NCI-H524 (cell line): ENCODE data around the gene MTCH2.
"Not testable (repeated sequence)": the region's sequence is repeated elsewhere in the genome, so short reads cannot be mapped to it uniquely, and the experiment has no call there.

Experiments used
- DNase-seq, 2 experiments: peaks; one replicate each; lab custom pipeline; 2025; lab: John Stamatoyannopoulos, UW

MTCH2 gene

GRCh38 chr11:47642099-47642855, at the start of gene MTCH2:
MTCH2 (minus strand) TSS chr11:47642559; CDS start chr11:47642465, 94 bp downstream.
- DNase-seq, result peak; percentile 93

DNA sequence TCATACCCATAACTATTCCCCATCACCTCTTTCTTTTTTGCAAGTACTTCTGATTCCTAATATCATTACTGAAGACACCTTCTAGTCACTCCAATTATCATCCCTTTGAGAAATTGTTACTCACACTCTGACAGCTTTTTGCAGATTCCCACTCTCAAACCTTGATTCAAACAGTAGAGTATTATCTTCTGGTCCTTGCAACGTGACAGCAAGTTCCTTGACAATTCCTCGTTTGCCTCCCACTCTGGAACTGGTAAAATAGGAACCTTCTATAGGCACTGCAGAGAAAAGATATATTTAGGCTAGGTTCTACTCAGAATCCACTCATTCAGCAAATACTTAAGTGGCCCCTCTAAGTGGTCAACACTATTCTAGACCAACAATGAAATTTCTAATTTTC, 49.6 kb upstream of the MTCH2 start:
- DNase-seq, result no peak

GRCh38 chr11:47689480-47689879, 47.1 kb upstream of the MTCH2 start:
- no peak for DNase-seq

- no peak for DNase-seq
Measured at GRCh38 chr11:47688991-47689390, 46.6 kb upstream of the MTCH2 start.

DNA sequence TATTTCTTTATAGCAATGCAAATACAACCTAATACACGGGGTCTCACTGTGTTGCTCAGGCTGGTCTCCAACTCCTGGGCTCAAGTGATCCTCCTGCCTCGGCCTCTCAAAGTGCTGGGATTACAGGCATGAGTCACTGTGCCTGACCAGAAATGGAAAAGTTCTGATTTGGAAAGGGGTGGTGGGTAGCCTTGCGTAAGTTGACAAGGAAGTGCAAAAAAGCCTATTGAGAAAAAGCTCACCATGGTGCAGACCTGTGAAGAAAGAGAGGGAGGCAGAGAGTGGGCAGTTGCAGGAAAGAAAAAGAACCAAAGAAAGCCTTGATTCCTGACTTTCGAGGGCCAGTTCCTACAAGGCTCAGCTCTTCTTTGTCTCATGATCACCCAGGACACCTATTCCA, 45.8 kb upstream of the MTCH2 start:
- DNase-seq, result no peak

DNA sequence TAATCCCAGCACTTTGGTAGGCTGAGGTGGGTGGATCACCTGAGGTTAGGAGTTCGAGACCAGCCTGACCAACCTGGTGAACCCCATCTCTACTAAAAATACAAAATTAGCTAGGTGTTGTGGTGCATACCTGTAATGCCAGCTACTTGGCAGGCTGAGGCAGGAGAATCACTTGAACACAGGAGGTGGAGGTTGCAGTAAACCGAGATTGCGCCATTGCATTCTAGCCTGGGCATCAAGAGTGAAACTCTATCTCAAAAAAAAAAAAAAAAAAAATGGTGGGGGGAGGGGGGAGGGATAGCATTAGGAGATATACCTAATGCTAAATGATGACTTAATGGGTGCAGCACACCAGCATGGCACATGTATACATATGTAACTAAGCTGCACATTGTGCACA, 44.3 kb upstream of the MTCH2 start:
- not testable (repeated sequence) for DNase-seq

DNA sequence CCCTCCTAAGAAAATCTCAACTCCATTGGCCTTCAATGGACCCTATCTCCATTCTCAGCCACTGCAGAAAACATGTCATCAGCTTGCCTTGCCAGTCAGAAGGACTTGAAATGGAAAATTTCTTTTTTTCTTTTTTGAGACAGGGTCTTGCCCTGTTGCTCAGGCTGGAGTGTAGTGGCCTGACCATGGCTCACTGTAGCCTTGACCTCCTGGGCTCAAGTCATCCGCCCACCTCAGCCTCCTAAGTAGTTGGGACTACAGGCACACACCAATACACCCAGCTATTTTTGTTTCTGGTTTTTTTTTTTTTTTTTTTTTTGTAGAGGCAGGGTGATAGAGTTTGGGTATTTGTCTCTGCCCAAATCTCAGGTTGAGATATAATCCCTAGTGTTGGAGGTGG, 43.8 kb upstream of the MTCH2 start:
- DNase-seq, result no peak

DNA sequence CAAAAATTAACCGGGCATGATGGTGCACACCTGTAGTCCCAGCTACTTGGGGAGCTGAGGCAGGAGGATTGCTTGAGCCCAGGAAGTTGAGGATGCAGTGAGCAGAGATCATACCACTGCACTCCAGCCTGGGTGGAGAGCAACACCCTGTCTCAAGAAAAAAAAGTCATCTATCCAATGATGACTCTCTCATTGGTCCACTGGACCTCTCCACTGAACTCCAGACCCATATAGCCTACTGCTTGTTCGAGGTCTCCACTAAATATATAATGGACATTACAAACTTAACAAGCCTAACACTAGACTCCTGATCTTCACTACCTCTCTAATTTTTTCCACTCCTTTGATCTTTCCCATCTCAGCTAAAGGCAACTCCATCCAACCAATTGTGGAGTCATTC, 33.5 kb upstream of the MTCH2 start:
- DNase-seq, result no peak

- DNase-seq, result no peak
Measured at GRCh38 chr11:47672283-47672730, 29.9 kb upstream of the MTCH2 start.

DNA sequence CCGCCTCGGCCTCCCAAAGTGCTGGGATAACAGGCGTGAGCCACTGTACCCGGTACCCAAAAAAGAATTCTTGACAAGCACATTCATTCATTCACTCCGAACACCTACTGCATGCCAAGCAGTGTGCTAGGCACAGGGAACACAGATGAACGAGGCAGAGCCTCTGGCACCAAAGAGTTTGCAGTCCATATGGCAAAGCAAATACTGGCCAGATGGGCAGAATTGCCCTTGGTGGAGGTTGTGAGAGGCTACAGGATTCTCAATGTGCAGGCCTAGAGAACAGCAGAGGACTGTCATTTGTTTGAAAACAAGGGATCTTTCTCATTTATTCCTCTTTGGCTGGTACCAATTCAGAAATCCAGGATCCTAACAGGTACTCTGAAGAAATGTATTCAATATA, 27.5 kb upstream of the MTCH2 start:
- peak in 1 of 2 experiments; percentile 50 for DNase-seq

DNA sequence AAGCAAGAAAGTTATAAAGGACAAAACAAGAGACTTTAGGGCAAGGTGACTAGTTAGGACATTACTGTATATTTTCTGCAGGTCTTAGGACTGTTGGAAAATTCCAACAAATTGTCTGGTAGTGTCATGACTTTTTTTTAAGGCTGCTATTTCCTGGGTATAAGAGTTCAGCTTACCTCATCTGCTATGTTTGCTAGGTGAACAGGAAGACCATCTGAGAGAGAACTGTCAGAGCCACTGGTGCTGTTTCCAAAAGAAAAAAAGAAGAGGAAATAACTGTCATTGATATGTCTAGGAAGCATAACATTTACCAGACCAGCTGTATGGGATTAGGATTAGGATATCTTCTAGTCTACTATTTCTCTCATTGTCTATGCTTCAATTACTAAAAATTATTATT, 26.3 kb upstream of the MTCH2 start:
- no peak for DNase-seq

DNA sequence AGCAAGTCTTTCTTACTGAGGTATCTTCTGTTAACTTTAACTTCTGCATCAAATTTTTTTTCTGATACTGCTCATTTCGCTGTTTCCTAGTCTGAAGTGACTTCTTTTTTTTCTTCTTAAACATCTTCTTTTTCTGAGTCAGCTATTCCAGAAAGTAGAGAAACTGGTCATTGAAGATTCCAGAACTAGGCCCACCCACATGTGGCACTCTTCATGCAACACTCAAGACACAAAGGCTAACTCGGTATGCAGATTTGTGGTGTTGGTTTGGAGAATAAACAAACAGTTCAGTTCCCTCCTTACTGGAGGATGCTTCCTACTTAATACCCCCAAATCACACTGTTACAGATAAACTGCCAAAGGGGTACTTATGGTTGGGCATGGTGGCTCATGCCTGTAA, 25.2 kb upstream of the MTCH2 start:
- no peak for DNase-seq

GRCh38 chr11:47667135-47667534, 24.8 kb upstream of the MTCH2 start:
- DNase-seq, result no peak

DNA sequence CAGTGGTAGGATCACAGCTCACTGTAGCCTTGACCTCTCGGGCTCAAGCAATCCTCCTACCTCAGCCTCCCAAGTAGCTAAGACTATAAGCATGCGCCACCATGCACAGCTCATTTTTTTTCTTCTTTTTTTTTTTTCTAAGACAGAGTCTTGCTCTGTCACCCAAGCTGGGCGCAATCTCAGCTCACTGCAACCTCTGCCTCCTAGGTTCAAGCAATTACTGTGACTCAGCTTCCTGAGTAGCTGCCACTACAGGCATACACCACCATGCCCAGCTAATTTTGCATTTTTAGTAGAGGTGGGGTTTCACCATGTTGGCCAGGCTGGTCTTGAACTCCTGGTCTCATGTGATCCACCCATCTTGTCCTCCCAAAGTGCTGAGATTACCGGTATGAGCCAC, 22.6 kb upstream of the MTCH2 start:
- not testable (repeated sequence) for DNase-seq

DNA sequence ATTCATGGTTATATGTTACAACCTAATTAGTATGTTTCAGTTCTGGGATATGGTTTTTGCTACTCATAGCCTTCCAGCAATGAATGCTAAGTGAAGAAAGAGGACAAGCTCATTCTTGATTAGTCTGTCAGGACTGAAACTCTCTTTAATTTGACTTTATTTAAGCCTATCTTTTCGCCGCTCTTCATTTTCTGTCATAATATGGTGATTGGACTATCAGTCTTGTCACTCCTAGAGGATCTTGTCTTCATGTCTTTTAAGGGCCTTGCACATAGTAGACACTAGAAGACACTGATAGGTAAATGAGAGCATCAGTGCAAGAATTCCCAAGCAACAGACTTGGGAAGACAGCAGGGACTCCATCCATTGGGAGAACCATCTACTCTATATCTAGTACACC, 18.9 kb upstream of the MTCH2 start:
- no peak for DNase-seq

GRCh38 chr11:47659276-47659675, 16.9 kb upstream of the MTCH2 start:
- no peak for DNase-seq

DNA sequence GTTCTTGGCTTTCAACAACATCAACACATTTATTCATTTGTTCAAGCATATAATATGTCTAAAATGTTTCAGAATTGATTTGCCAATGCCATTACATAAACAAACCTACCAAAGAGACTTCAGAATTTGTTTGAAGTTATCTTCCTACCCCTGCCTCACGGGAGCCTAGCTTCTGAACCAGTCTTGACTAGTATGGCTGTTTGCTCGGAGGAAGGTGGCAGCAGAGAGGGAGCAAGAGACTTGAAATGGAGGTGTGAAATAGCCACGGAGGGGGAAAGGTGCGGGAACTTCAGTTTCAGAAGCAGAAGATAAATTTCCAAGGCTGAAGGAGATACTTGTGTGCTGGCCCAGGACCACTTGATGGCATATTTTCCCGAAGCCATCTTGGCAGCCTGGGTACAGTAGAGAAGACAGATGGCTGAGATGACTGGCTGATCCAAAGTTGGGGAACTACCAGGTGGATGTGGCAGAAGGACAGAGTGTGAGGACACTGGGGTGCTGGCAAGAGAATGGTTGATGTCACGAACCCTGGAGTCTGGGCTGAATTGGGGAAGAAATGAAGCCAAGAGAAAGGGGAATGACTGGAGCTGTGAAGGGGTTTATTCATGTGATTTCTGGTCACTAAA, 14.0 kb upstream of the MTCH2 start:
- no peak for DNase-seq

GRCh38 chr11:47651818-47652469, 9.6 kb upstream of the MTCH2 start:
- no peak for DNase-seq

GRCh38 chr11:47649276-47649675, 6.9 kb upstream of the MTCH2 start:
- no peak for DNase-seq

DNA sequence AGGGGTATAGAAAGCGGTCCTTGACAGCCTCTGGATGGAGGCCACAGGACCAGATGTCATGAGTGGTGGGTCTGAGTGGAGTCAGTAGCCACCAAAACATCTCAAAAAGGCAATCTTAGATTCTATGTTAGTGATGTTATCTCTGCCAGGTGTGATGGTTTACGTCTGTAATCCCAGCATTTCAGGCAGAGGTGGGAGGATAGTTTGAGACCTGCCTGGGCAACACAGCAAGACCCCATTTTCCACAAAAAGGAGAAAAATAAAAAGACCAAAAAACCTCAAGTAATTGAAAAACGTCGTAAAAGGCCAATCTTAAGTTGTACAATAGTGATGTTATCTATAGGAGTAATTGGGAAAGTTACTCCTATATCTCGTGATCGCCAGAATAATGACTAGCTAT, 3.7 kb upstream of the MTCH2 start:
- DNase-seq, result no peak

GRCh38 chr11:47645500-47645899, 3.1 kb upstream of the MTCH2 start:
- DNase-seq, result no peak

- DNase-seq, result no peak
Measured at GRCh38 chr11:47641600-47642098, 710 bp downstream of the MTCH2 start.

GRCh38 chr11:47640506-47640905, 1.9 kb downstream of the MTCH2 start:
- DNase-seq, result not testable (repeated sequence)
